HG02938 (cell line): Measurements from ENCODE around the gene SRSF6.
"Not testable (repeated sequence)": the region's sequence is repeated elsewhere in the genome, so short reads cannot be mapped to it uniquely, and the experiment has no call there.

Experiments
- ATAC-seq: cut with Tn5 transposase; IDR thresholded peaks from one replicate; pipeline ENCODE4 v1.9.1; 2021; ENCODE audit warnings: mild to moderate bottlenecking, moderate library complexity; ENCODE audit not compliant: unreplicated experiment

The SRSF6 gene

GRCh38 chr20:43457640-43458421, at the start of gene SRSF6:
TSS of gene SRSF6 (plus strand) at chr20:43457896. CDS start at chr20:43458034, 138 bp downstream.
- ATAC-seq = peak; percentile 71

DNA sequence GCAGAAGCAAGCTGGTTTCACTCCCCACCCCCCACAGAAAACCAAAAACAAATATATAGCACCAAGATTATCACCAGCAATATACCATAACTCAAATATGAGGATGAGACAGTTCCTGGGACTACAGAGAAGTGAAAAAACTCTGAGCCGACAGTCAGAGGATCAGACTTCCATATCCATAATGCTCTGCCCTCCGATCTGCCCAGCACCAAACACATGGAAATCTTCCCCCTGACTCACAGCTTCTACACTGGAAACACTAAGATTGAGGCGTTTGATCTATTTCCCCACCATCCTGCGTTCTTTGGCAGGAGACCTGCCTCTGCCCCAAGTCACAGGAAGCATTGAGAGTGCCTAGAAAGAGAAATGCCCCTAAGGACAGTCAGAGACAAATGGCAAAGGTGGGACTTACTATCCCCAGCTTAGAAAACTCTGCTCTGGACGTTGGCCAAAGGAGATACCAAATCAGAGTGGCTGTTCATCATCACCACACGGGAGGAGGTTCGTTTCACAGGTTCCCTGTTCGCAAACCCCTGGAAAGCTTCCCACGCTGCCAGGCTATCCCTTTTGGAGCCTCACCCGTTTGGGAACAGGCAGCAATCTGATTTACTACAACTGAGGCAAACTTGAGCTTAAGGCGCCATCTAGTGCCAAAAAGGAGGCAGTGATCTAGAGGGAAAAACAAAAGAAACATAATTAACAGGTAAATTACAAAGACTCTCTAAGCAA, 48.7 kb upstream of the SRSF6 start:
- ATAC-seq = no peak

DNA sequence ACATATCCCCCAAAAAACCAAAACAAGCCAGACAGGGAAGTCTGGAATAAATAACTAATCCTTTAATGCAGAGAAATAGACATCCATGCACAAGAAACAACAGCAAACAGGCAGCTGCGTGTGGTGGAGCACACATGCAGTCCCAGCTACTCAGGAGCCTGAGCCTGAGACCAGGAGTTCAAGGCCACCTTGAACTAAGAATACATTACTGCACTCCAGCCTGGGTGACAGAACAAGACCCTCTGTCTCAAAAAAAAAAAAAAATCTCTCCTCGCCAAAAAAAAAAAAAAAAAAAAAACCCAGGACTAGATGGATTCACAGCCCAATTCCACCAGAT, 48.2 kb upstream of the SRSF6 start:
- ATAC-seq = no peak

DNA sequence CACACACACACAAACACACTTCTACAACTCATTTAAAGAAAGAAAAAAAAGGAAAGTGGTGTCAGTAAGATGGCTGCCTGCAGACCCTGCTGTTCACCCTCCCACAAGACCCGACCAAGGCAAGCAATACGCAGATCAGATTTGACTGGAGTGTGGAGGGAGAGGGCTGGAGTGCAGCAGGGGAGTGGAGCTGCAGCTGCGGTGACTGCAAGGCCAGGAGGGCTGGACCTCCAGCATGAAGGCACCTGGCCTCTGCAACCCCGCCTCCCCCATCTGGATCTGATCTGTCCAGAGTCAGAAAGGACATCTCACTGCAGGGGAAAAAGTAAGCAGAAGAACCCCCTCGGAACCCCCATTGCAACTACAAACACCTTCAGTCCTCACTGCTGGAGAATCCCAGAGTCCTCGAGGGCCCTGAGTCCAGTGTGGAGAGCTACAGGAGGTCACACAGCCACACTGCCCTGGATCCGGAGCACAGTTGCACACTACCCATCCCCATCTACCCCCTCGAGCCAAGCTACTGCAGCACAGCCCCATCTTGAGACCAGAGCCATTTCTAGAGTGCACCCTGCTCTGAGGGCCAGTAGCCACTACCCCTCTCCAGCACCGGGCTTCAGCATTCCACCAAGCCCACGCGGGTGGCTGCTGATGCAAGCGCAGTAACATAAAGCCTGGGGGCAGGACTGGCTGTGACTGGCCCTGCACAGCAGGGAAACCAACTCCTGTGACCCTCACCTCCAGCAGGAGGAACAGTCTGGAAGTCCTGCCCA, 41.9 kb upstream of the SRSF6 start:
- ATAC-seq = no peak

DNA sequence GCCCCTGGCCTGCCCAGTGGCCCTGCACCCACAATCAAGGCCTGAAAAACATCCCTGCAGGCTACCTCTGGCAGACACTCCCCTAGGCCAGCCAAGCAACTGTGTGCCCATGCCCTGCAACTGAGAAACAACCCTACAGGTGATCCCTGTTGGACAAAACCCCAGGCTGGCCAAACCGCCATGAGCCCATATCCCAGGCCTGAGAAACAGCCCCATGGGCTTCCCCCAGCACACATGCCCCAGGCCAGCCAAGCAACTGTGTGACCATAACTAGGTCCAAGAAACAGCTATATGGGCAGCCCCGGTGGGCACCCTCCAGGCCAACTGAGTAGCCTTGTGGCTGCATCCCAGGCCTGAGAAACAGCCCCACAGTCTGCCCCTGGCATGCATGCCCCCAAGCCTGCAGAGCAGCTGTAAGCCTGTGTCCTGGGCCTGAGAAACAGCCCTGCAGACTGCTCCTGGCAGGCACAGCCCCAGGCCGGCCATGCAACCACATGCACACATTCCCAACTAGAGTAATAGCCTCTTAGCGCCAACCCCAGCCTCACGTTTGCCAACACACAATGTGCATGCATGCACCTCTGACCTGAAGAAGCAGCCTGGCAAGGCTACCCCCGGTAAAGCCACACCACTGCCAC, 41.0 kb upstream of the SRSF6 start:
- ATAC-seq = no peak

DNA sequence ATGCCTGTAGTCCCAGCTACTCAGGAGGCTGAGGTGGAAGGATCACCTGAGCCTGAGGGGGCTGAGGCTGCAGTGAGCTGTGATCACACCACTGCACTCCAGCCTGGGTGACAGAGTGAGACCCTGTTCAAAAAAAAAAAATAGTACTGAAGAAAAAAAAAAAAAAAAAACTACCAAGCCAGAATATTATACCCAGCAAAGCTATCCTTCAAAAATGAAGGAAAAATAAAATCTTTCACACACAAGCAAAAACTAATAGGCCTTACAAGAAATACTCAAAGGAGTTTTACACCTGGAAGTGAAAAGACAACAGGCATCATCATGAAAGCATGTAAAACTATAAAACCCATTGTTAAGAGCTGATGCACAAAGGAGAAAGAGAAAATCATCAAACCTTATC, 37.5 kb upstream of the SRSF6 start:
- ATAC-seq = no peak

DNA sequence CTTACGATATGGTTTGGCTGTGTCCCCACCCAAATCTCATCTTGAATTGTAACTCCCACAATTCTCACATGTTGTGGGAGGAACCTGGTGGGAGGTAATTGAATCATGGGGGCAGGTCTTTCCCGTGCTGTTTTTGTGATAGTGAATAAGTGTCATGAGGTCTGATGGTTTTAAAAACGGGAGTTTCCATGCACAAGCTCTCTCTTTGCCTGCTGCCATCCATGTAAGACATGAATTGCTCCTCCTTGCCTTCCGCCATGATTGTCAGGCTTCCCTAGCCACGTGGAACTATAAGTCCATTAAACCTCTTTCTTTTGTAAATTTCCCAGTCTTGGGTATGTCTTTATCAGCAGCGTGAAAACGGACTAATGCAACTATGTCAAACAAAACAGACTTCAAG, 36.8 kb upstream of the SRSF6 start:
- not testable (repeated sequence) for ATAC-seq

GRCh38 chr20:43426172-43426571, 31.5 kb upstream of the SRSF6 start:
- no peak for ATAC-seq

DNA sequence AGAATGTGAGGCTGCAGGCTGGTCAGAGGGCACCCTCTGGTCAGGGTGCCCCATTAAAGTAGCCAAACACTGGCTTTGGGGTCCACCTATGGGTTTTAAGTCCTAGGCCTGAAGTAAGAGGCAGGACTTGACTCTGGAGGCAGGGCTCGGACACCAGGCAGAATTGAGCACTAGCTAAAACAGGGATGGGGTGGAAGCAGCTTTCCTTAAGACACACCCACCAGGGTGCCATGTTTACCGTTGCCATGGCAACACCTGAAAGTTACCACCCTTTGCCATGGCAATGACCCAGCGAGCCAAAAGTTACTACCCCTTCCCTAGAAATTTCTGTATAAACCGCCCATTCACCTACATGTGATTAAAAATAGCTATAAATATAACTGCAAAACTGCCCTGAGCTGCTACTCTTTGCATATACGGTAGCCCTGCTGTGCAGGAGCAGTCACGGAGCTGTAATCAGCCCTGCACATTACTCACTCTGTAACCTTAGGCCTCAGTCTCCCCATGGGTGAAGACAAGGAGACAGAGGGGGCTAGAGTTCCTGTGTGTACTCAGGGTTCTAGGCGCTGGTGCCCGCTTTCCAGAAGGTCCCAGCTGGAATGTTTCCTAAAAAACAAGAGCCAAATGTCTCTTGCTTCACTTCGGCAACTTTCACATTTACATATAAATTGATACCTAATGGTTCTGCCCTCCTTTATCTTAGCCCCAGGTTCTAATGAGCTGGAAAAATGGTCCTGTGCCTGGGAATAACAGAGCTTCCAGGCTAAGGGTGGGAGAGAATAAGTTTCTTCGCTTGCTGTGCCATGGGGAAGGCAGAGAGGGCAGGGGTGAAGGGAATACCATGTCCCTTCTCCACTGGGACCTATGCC, 27.2 kb upstream of the SRSF6 start:
- ATAC-seq = no peak

DNA sequence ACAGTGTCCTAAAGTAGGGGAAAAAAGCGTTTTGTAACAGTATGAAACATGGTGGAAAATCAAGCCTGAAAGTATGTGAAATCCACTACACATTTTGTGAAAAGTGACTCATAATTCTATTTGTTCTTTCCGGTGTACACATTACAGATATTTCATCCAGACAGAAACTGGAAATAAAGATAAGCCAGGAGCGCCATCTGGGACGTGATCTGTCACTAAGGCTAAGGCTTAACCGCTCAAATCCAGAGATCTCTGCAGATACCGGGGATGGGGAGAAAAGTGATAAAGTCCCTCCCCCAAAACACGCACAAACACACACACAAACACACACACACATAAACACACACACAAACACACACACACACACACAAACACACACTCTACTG, 26.6 kb upstream of the SRSF6 start:
- no peak for ATAC-seq

DNA sequence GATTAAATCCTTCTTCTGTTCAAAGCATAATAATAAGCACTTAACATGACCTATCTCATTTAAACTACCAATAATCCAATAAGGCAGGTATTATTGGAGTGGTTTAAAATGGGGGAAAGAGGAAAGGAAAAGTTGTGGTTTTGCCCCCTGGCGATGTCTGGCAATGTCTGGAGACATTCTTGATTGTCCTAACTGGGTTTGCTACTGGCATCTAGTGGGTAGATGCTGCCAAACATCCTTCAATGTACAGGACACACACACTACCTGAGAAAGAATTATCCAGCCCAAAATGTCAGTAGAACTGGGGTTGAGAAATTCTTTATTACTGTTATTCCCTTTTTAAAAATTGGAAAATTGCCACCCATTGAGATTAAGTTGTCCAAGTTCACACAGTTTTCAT, 25.2 kb upstream of the SRSF6 start:
- ATAC-seq = no peak

DNA sequence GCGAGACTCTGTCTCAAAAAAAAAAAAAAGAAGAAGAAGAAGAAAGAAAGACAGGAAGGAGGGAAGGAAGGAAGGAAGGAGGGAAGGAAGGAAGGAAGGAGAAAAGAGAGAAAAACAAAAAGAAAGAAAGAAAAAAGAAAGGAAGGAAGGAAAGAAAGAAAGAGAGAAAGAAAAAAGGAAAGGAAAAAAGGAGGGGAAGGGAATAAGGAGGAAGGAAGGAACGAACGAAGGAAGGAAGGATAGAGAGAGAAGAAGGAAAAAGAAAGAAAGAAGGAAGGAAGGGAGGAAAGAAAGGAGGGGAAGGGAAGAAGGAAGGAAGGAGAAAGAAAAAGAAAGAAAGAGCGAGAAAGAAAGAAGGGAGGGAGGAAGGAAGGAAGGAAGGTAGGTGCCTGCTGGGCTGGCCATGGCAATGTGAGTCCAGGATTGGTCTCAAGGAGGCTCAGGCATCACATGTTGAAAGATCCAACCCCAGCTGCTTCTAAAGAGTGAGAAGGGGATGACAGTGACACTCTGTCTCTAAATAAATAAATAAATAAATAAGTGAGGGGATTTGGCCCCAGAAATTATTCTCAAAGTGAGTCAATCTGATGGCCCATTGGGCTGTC, 24.3 kb upstream of the SRSF6 start:
- no peak for ATAC-seq

- ATAC-seq = no peak
Observed at GRCh38 chr20:43434565-43434964, 23.1 kb upstream of the SRSF6 start.

DNA sequence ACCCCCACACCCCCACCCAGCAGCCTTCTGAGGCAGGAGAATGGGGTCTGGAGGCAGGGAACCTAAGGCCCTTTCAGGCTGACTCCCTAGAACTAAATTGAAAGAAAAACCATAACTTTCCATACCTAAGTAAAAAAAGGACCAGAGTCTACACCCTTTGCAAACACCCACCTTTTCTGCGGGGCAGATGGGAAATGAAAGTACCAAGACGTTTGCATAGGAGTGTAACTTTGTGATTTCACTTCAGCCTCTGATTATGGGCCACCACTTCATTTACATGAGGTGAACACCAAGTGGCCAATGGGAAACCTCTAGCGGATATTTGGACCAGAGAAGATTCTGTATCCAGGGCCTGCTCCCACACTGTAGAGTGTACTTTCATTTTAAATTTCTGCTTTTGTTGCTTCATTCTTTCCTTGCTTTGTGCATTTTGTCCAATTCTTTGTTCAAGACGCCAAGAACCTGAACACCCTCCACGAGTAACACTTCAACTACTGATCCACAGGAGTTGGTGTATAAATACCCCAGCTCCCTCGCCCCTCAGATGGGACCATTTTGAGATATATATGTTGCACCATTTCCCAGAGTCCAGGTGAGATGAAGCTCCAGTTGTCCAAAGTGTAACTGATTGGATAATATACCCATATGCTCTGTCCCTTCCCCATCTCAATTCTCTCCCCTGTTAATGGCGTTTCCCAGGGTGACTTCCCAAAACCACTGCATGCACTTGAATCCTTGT, 18.9 kb upstream of the SRSF6 start:
- peak; percentile 84 for ATAC-seq

- ATAC-seq = no peak
Observed at GRCh38 chr20:43440531-43440930, 17.2 kb upstream of the SRSF6 start.

GRCh38 chr20:43442282-43442880, 15.3 kb upstream of the SRSF6 start:
- ATAC-seq = no peak

- ATAC-seq = no peak
Observed at GRCh38 chr20:43444107-43444506, 13.6 kb upstream of the SRSF6 start.

GRCh38 chr20:43446361-43446879, 11.3 kb upstream of the SRSF6 start:
- no peak for ATAC-seq

DNA sequence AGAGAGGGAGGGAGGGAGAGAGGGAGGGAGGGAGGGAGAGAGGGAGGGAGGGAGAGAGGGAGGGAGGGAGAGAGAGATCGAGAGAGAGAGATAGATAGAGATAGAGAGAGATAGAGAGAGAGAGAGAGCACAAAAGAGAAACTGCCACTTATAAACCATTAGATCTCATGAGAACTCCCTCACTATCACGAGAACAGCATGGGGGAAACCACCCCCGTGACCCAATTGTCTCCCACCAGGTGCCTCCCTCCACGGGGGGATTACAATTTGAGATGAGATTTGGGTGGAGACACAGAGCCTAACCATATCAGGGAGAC, 9.3 kb upstream of the SRSF6 start:
- not testable (repeated sequence) for ATAC-seq
